ENCODE results near the gene GMDS.

The GMDS gene

GRCh38 chr6:1651362-1651761 is 594.0 kb downstream of the GMDS start:
- Histone ChIP-seq H2AFZ (ENCODE audit: low read depth, low read length) (no peak overlapping the region), H3K9me3 (ENCODE audit: insufficient read depth, low read length, severe bottlenecking) (no peaks in the 10 kb centered on the region), H3K27me3 (ENCODE audit: insufficient read depth, low read length, poor library complexity) (no peaks in the 10 kb centered on the region), H4K20me1 (ENCODE audit: insufficient read depth, low read length) (no peaks in the 10 kb centered on the region), H3K79me2 (ENCODE audit: insufficient read depth, low read length) (no peaks in the 10 kb centered on the region), H3K9ac (ENCODE audit: low read depth, low read length) (no peak overlapping the region), H3K27ac (ENCODE audit: low read length) (no peak overlapping the region), H3K4me2 (ENCODE audit: insufficient read depth, low read length) (no peak overlapping the region), H3K4me1 (ENCODE audit: insufficient read depth, low read length) (no peaks in the 10 kb centered on the region), H3K36me3 (ENCODE audit: insufficient read depth, low read length) (no peaks in the 10 kb centered on the region), H3K4me3 (ENCODE audit: low read depth in 1 of 2, low read length in 2 of 2) (no peak overlapping the region)
- TF ChIP-seq EZH2 (IDR thresholded peaks at IDR 0.05; ENCODE audit: borderline replicate concordance, low read depth, low read length, severe bottlenecking) (no peak), CTCF (IDR thresholded peaks at IDR 0.05; ENCODE audit: borderline replicate concordance, extremely low read depth, low read length, poor library complexity, severe bottlenecking) (no peak)
- no peak for DNase-seq
- ATAC-seq (ENCODE audit: insufficient read depth, low read depth), result no peak

DNA sequence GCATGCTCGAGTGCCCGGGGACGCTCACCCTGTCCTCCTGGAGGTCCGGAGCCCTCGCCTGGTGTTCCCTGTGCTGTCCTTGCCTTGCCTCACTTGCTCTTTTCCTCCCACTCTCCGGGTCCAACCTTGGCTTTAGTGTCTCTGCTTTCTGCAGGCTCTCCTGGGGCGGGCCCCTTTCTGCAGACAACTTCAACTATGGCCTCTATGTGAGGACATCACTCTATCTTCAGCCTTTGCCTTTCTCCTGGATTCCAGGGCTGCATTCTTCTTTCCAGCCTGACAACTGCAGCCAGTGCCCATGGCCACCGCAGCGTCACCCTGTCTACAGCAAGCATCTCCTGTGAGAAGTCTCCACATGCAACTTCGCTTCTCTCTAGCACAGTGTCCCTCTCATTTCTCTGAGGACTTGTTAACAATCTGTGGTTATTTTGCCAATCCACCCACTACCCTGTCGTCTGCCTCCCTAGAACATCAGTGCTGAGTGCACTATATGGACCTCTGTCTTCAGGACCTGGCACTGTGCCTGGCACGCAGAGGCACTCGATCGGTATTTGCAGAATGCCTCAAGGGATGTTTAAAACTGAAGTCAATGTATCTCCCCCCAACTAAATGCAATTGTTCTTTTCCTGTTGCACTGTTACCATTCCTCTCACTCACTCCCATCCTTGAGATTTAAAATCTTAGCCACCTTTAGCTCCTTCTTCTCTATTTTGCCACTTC is 599.8 kb downstream of the GMDS start:
- Histone ChIP-seq H3K4me1 (ENCODE audit: insufficient read depth, low read length) (no peaks in the 10 kb centered on the region), H3K27ac (ENCODE audit: low read length) (no peak overlapping the region), H3K36me3 (ENCODE audit: insufficient read depth, low read length) (no peaks in the 10 kb centered on the region), H3K79me2 (ENCODE audit: insufficient read depth, low read length) (no peaks in the 10 kb centered on the region), H3K27me3 (ENCODE audit: insufficient read depth, low read length, poor library complexity) (no peaks in the 10 kb centered on the region), H3K4me3 (ENCODE audit: low read depth in 1 of 2, low read length in 2 of 2) (no peak overlapping the region), H3K4me2 (ENCODE audit: insufficient read depth, low read length) (no peak overlapping the region), H4K20me1 (ENCODE audit: insufficient read depth, low read length) (no peaks in the 10 kb centered on the region), H2AFZ (ENCODE audit: low read depth, low read length) (no peak overlapping the region), H3K9ac (ENCODE audit: low read depth, low read length) (no peak overlapping the region), H3K9me3 (ENCODE audit: insufficient read depth, low read length, severe bottlenecking) (no peaks in the 10 kb centered on the region)
- DNase-seq (no peak), ATAC-seq (ENCODE audit: insufficient read depth, low read depth) (no peak)
- TF ChIP-seq EZH2 (IDR thresholded peaks at IDR 0.05; ENCODE audit: borderline replicate concordance, low read depth, low read length, severe bottlenecking) (no peak), CTCF (IDR thresholded peaks at IDR 0.05; ENCODE audit: borderline replicate concordance, extremely low read depth, low read length, poor library complexity, severe bottlenecking) (no peak)

GRCh38 chr6:1644516-1645060 is 600.8 kb downstream of the GMDS start:
- no peaks in the 10 kb centered on the region for H4K20me1 ChIP-seq (ENCODE audit: insufficient read depth, low read length)
- TF ChIP-seq CTCF (IDR thresholded peaks at IDR 0.05; ENCODE audit: borderline replicate concordance, extremely low read depth, low read length, poor library complexity, severe bottlenecking) (no peak), EZH2 (IDR thresholded peaks at IDR 0.05; ENCODE audit: borderline replicate concordance, low read depth, low read length, severe bottlenecking) (no peak)
- no peaks in the 10 kb centered on the region for H3K79me2 ChIP-seq (ENCODE audit: insufficient read depth, low read length)
- ATAC-seq (ENCODE audit: insufficient read depth, low read depth), result peak; percentile 22; the same call in 1 of the 3 replicates
- DNase-seq, result no peak
- no peak overlapping the region for H3K4me3 ChIP-seq (ENCODE audit: low read depth in 1 of 2, low read length in 2 of 2)
- H3K4me1 ChIP-seq (ENCODE audit: insufficient read depth, low read length), result no peaks in the 10 kb centered on the region
- no peaks in the 10 kb centered on the region for H3K9me3 ChIP-seq (ENCODE audit: insufficient read depth, low read length, severe bottlenecking)
- H3K36me3 ChIP-seq (ENCODE audit: insufficient read depth, low read length), result no peaks in the 10 kb centered on the region
- H3K9ac ChIP-seq (ENCODE audit: low read depth, low read length), result no peak overlapping the region
- H2AFZ ChIP-seq (ENCODE audit: low read depth, low read length), result no peak overlapping the region
- no peak overlapping the region for H3K27ac ChIP-seq (ENCODE audit: low read length)
- no peaks in the 10 kb centered on the region for H3K27me3 ChIP-seq (ENCODE audit: insufficient read depth, low read length, poor library complexity)
- H3K4me2 ChIP-seq (ENCODE audit: insufficient read depth, low read length), result no peak overlapping the region

Data from DND-41 (cell line).